Adrenal gland (tissue), 12 donors: ENCODE data around the gene PHF20. TPM values are rescaled to one million over a fixed set of nuclear protein-coding genes. Genes with fewer than 3 reads are reported as not detected.

Experiments used
- DNase-seq, 7 donors: peaks; one replicate each; pipeline ENCODE4 v3.0.0-alpha.2; 2019 to 2020
- H3K27ac ChIP-seq, 5 donors: fragments of 200-600 bp; sonication (generic) in 4 of 5; 1 replicate in 3 of 5; 2 replicates in 2 of 5; pipeline versions ENCODE4 v1.5.1 to v1.8.0; 2016 to 2020; ENCODE audit warnings: mild to moderate bottlenecking in 1 of 5
- H3K27me3 ChIP-seq: fragments of 200-600 bp; 2 replicates; pipeline ENCODE4 v1.8.0; 2021
- H3K36me3 ChIP-seq, 2 donors: fragments of 200-600 bp; replicated peaks in 1 of 2; 1 replicate in 1 of 2; 2 replicates in 1 of 2; pipeline versions ENCODE4 v1.5.1 to v1.8.0; 2018 to 2022
- H3K4me1 ChIP-seq, 2 donors: fragments of 200-600 bp; replicated peaks in 1 of 2; 1 replicate in 1 of 2; 2 replicates in 1 of 2; pipeline versions ENCODE4 v1.5.1 to v1.8.0; 2018 to 2021
- H3K4me3 ChIP-seq, 4 donors: fragments of 200-600 bp; sonication (generic) in 3 of 4; one replicate each; pipeline ENCODE4 v1.5.1; 2016 to 2018
- H3K9me3 ChIP-seq, 3 donors: fragments of 200-600 bp; sonication (generic) in 1 of 3; replicated peaks in 1 of 3; 1 replicate in 2 of 3; 2 replicates in 1 of 3; pipeline versions ENCODE4 v1.5.1 to v1.8.0; 2016 to 2021
- POLR2A ChIP-seq, 2 donors: fragments of 450-650 bp; IDR thresholded peaks; one replicate each; pipeline ENCODE4 v1.6.1; 2017; ENCODE audit warnings: antibody characterized with exemption in 2 of 2, mild to moderate bottlenecking in 2 of 2, moderate library complexity in 1 of 2
- WGBS, 4 donors: extraction: QIAGEN DNeasy Blood & Tissue Kit in 2 of 4; methylation state at CpG; one replicate each; pipeline versions ENCODE4 v1.1.5 to v1.1.7; 2013 to 2017; 5-methylcytosine and 5-hydroxymethylcytosine counted together
- intact Hi-C, 2 donors: fragments of 100-400 bp; cut with DNase I; formaldehyde crosslinking; loops; one replicate each; pipeline versions ENCODE4 v1.14.1 to v1.15.0; 2022 to 2023
- polyA plus RNA-seq, 3 donors: library from polyadenylated mRNA; stranded (reverse); fragments of 200-250 nt in 2 of 3; fragments of 350-450 nt in 1 of 3; fragmentation: Illumina TruSeq in 1 of 3; extraction: RNeasy Lipid Tissue Mini Kit (QIAGEN cat#74804) in 1 of 3; gene quantifications; one replicate each; pipeline ENCODE4 v1.2.3, GENCODE V29; 2013 to 2014
- total RNA-seq, 9 donors: library from RNA; depleted of rRNA in 4 of 9; stranded (reverse); fragments of >200 nt in 4 of 9; fragments of 120-200 nt in 1 of 9; fragmentation: NEBNext Ultra II Directional in 1 of 9; extraction: Animal tissue kit (Norgen Biotek cat#: 25700) in 1 of 9; gene quantifications; one replicate each; pipeline versions ENCODE4 v1.1.0 to v1.2.4, GENCODE V29; 2013 to 2023
- TF ChIP-seq, protein P1 (sequence below), 6 experiments: fragments of 450-650 bp in 4 of 6; fragments of 200-600 bp in 2 of 6; sonication (generic) in 1 of 6; IDR thresholded peaks; 1 replicate in 5 of 6; 2 replicates in 1 of 6; pipeline versions ENCODE4 v1.5.1 to v1.8.0; 2016 to 2021; ENCODE audit warnings: antibody characterized with exemption in 6 of 6, mild to moderate bottlenecking in 2 of 6, moderate library complexity in 1 of 6
- donor health status: healthy with polysubstance abuse.
- donor health status: Bipolar disorder and iron deficiency.
- donor health status: DM: yes; HTN: yes; CAD: no.
- donor health status: DM: no; HTN: no; CAD: no.
- donor health status: DM: no; HTN: no; CAD: no.
- donor health status: DM: yes; HTN: yes; CAD: no.

Gene PHF20
- total and polyA plus RNA-seq, 12 donors: 15.0 to 45.1 (median 28.8) TPM

DNA sequence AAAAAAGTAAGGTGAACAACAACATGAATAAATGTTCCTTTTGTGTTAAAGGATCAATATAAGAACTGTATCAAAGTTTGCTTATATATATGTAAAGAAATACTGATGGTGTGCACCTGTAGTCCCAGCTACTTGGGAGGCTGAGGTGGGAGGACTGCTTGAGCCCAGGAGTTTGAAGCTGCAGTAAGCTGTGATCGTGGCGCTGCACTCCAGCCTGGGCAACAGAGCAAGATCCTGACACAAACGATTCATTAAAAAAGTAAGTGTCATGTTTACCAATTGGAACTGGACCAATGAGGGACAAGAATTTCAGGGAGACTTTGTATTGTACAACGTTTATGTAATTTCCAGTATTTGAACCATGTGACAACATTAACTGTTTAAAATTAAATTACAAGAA lies 5.0 kb upstream of the PHF20 start:
- Histone ChIP-seq H3K4me3 (no peak overlapping the region), H3K27me3 (no peaks in the 10 kb centered on the region), H3K9me3 (no peaks in the 10 kb centered on the region), H3K4me1 (peaks cover 18 to 31% of the 10 kb centered on the region in 2 donors), H3K36me3 (no peaks in the 10 kb centered on the region), H3K27ac (peak overlapping the region in 2 of 5 donors; percentile 93 to 94)
- no peak for TF ChIP-seq POLR2A (IDR thresholded peaks at IDR 0.05)
- TF ChIP-seq, protein P1, sequence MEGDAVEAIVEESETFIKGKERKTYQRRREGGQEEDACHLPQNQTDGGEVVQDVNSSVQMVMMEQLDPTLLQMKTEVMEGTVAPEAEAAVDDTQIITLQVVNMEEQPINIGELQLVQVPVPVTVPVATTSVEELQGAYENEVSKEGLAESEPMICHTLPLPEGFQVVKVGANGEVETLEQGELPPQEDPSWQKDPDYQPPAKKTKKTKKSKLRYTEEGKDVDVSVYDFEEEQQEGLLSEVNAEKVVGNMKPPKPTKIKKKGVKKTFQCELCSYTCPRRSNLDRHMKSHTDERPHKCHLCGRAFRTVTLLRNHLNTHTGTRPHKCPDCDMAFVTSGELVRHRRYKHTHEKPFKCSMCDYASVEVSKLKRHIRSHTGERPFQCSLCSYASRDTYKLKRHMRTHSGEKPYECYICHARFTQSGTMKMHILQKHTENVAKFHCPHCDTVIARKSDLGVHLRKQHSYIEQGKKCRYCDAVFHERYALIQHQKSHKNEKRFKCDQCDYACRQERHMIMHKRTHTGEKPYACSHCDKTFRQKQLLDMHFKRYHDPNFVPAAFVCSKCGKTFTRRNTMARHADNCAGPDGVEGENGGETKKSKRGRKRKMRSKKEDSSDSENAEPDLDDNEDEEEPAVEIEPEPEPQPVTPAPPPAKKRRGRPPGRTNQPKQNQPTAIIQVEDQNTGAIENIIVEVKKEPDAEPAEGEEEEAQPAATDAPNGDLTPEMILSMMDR (IDR thresholded peaks at IDR 0.05): no peak
- 77 to 83% (median 82%) methylated on average over 4 of the region's 4 CpGs for WGBS, 4 donors
- no peak for DNase-seq
- intact Hi-C loops: no loop called here

DNA sequence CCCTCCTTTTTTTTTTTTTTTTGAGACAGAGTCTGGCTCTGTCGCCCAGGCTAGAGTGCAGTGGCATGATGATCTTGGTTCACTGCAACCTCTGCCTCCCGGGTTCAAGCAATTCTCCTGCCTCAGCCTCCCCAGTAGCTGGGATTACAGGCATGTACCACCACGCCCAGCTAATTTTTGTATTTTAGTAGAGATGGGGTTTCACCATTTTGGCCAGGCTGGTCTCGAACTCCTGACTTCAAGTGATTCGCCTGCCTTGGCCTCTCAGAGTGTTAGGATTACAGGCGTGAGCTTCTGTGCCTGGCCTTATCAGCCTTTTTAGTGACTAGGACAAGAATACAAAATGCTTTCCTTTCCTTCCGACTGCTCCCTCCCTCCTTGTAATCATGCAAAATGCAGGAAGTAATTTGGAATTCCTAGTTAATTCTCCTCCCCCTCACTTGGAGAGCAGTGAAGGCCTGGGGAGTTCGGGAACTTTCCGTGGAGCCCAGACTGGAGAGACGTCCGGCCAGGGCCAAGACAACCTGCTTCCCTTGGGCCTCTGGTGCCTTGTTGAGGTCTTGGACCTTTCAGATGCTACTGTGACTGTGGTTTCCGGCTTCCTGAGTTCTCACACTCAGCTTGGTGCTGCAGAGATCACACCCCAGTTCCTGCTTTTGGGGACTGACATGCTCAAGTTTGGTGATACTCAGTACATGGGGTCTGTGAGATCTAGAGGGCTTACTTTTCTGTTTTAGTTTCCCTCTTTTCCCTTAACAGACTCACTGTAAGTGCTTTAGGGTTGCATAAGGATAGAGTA lies 3.9 kb upstream of the PHF20 start:
- Histone ChIP-seq H3K27ac (peak overlapping the region; percentile 34 to 94 (median 93)), H3K4me1 (peaks cover 22 to 35% of the 10 kb centered on the region in 2 donors), H3K36me3 (no peaks in the 10 kb centered on the region), H3K9me3 (no peaks in the 10 kb centered on the region), H3K27me3 (no peaks in the 10 kb centered on the region), H3K4me3 (no peak overlapping the region)
- 60 to 70% (median 61%) methylated on average over 9 to 12 of the region's 12 CpGs for WGBS, 4 donors
- DNase-seq: peak; percentile 59 to 90 (median 67)
- no peak for TF ChIP-seq POLR2A (IDR thresholded peaks at IDR 0.05)
- TF ChIP-seq, protein P1 (IDR thresholded peaks at IDR 0.05): no peak
- intact Hi-C loops: no loop called here

DNA sequence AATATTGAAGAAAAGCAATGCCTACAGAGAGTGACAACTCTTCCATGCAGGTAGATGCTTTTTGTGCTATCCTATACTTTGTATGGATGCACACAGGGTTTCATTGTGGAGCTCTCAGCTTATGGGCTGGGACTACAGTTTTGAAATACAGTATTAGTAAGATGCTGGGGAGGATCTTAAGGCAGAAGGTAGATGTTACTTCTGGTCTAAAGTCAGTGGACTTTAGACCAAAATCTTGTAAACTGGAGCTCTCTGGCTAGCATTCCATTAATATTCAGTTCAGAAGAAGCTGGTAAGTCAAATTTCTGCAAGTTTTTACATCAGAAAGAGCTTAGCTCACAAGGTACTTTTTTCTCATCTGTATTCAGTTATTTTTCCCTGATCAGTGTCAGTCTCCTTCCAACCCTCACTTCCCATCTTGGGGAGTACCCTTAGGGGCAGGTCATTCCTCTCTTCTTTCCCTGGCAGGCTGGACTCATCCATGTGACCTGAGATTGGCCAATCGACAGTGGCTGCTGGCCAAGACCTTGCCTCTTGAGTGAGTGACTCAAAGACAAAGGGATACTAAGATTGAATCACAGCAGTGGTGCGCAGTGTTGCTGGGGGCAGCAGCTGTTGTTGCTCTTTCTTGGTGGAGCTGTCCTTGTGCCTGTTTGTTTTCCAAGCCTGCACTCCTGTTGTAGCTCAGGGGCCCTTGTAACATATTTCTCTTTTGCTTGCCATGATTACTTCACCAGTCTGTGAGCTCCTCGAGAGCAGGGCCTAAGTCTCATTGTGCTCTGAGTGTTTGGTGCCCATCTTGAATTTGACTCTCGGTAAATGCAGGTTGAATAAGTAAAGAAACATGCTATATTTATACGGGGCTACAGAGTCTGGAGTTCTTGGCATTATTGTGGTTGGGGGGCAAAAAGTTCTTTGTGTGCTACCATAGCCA lies 2.8 kb upstream of the PHF20 start:
- TF ChIP-seq POLR2A (IDR thresholded peaks at IDR 0.05): peak; percentile 38 to 97
- TF ChIP-seq, protein P1 (IDR thresholded peaks at IDR 0.05): no peak
- no peaks in the 10 kb centered on the region for H3K36me3 ChIP-seq
- 18 to 26% (median 22%) methylated on average over 5 of the region's 5 CpGs for WGBS, 4 donors
- H3K27ac ChIP-seq: peak overlapping the region; percentile 34 to 94 (median 93)
- peaks cover 26 to 44% of the 10 kb centered on the region in 2 donors for H3K4me1 ChIP-seq
- intact Hi-C loops: no loop called here
- H3K9me3 ChIP-seq: no peaks in the 10 kb centered on the region
- no peak overlapping the region for H3K4me3 ChIP-seq
- H3K27me3 ChIP-seq: no peaks in the 10 kb centered on the region
- DNase-seq: peak; percentile 95 to 100 (median 98)

DNA sequence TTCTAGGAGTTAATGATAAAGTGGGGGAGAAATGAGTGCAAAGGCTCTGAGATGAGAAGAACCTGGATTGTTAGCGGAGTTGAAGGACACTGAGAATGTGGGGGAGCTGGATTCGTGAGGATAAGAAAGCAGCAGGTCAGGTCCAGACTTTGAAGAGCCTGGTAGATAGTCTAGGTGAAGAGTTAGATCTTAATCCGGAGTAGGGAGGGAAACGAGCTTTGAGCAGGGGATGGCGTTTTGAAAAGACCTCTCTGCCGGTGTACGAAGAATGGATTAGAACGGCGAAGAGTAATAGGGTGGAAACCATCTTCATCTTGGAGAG lies 487 bp upstream of the PHF20 start:
- intact Hi-C loops: no loop called here
- no peak for TF ChIP-seq POLR2A (IDR thresholded peaks at IDR 0.05)
- TF ChIP-seq, protein P1 (IDR thresholded peaks at IDR 0.05): no peak
- H3K27ac ChIP-seq: peak overlapping the region; percentile 60 to 100 (median 90)
- peaks cover 0 to 5% of the 10 kb centered on the region in 2 donors for H3K36me3 ChIP-seq
- no peak for DNase-seq
- 74 to 82% (median 79%) methylated on average over 9 of the region's 9 CpGs for WGBS, 4 donors
- peak overlapping the region in 1 of 4 donors; percentile 55 for H3K4me3 ChIP-seq
- H3K27me3 ChIP-seq: no peaks in the 10 kb centered on the region
- peaks cover 32 to 57% of the 10 kb centered on the region in 2 donors for H3K4me1 ChIP-seq
- no peaks in the 10 kb centered on the region for H3K9me3 ChIP-seq
